NCI-H460 (cell line): ENCODE results near the gene RGS7. TPM values are rescaled to one million over a fixed set of nuclear protein-coding genes. Genes with fewer than 3 reads are reported as not detected.
"Not testable (repeated sequence)": the region's sequence is repeated elsewhere in the genome, so short reads cannot be mapped to it uniquely, and the experiment has no call there.

Experiments
- DNase-seq: peaks from one replicate; pipeline ENCODE4 v3.0.0-alpha.2; 2016; ENCODE audit warnings: low read depth; ENCODE audit errors: extremely low read depth
- total RNA-seq: library from RNA; depleted of rRNA; stranded (reverse); fragments of >200 nt; shearing (Covaris generic); gene quantifications from 2 replicates; pipeline ENCODE4 v1.2.3, GENCODE V29; 2014

RGS7 gene
- total RNA-seq, 1 experiment from 2014 or later, result 0.10 TPM

GRCh38 chr1:241275226-241275625, 81.8 kb downstream of the RGS7 start:
- no peak for DNase-seq

- no peak for DNase-seq
Observed at GRCh38 chr1:241274693-241275092, 82.3 kb downstream of the RGS7 start.

- DNase-seq, result no peak
Observed at GRCh38 chr1:241272828-241273227, 84.2 kb downstream of the RGS7 start.

GRCh38 chr1:241271427-241271826, 85.6 kb downstream of the RGS7 start:
- no peak for DNase-seq

- DNase-seq, result no peak
Observed at GRCh38 chr1:241270016-241270415, 87.0 kb downstream of the RGS7 start.

GRCh38 chr1:241269116-241269515, 87.9 kb downstream of the RGS7 start:
- DNase-seq, result no peak

- DNase-seq, result no peak
Observed at GRCh38 chr1:241266121-241266520, 90.9 kb downstream of the RGS7 start.

- DNase-seq, result no peak
Observed at GRCh38 chr1:241265428-241265827, 91.6 kb downstream of the RGS7 start.

GRCh38 chr1:241263346-241263745, 93.7 kb downstream of the RGS7 start:
- no peak for DNase-seq

GRCh38 chr1:241253471-241253870, 103.5 kb downstream of the RGS7 start:
- DNase-seq, result no peak

- no peak for DNase-seq
Observed at GRCh38 chr1:241250465-241250864, 106.5 kb downstream of the RGS7 start.

GRCh38 chr1:241240069-241240468, 116.9 kb downstream of the RGS7 start:
- no peak for DNase-seq

- no peak for DNase-seq
Observed at GRCh38 chr1:241237873-241238272, 119.1 kb downstream of the RGS7 start.

GRCh38 chr1:241235256-241235897, 121.6 kb downstream of the RGS7 start:
- DNase-seq, result no peak

- DNase-seq, result no peak
Observed at GRCh38 chr1:241229711-241230110, 127.3 kb downstream of the RGS7 start.

- DNase-seq, result no peak
Observed at GRCh38 chr1:241229216-241229615, 127.8 kb downstream of the RGS7 start.

GRCh38 chr1:241228339-241228738, 128.7 kb downstream of the RGS7 start:
- no peak for DNase-seq

- no peak for DNase-seq
Observed at GRCh38 chr1:241225741-241226140, 131.3 kb downstream of the RGS7 start.

GRCh38 chr1:241224189-241224588, 132.8 kb downstream of the RGS7 start:
- DNase-seq, result not testable (repeated sequence)

GRCh38 chr1:241222813-241223212, 134.2 kb downstream of the RGS7 start:
- not testable (repeated sequence) for DNase-seq

- no peak for DNase-seq
Observed at GRCh38 chr1:241221319-241221718, 135.7 kb downstream of the RGS7 start.

- DNase-seq, result not testable (repeated sequence)
Observed at GRCh38 chr1:241220913-241221312, 136.1 kb downstream of the RGS7 start.

GRCh38 chr1:241219449-241219848, 137.6 kb downstream of the RGS7 start:
- DNase-seq, result no peak
